Panc1 (cell line): ENCODE measurements around the gene SNX33. TPM values are rescaled to one million over a fixed set of nuclear protein-coding genes. Genes with fewer than 3 reads are reported as not detected.
"Not testable (repeated sequence)": the region's sequence is repeated elsewhere in the genome, so short reads cannot be mapped to it uniquely, and the experiment has no call there.

Experiments used
- ATAC-seq: fragments of 200-7000 bp; cut with Tn5 transposase; 2 replicates; pipeline ENCODE4 v1.9.1; 2020; ENCODE audit warnings: mild to moderate bottlenecking, moderate library complexity
- BruUV-seq: library from RNA; stranded (reverse); fragments of 400-500 nt; replicated peaks from 2 replicates; lab custom pipeline; 2021; lab: Mats Ljungman, UMichigan
- CTCF ChIA-PET: fragments of 300-600 bp; sonication (Branson Sonifier 250); formaldehyde crosslinking; loops from one replicate; lab custom pipeline; 2022; ENCODE audit warnings: antibody characterized with exemption; lab: Charles Lee
- POLR2A ChIA-PET: fragments of 300-600 bp; sonication (Branson Sonifier 250); formaldehyde crosslinking; loops from one replicate; lab custom pipeline; 2022; ENCODE audit warnings: antibody characterized with exemption; lab: Charles Lee
- DNase-seq: peaks from one replicate; pipeline ENCODE4 v3.0.0-alpha.2; 2010; ENCODE audit warnings: low read depth, low spot score
- H3K27ac ChIP-seq: 2 replicates; pipeline ENCODE4 v1.5.1; 2011; ENCODE audit warnings: mild to moderate bottlenecking, low read length, inconsistent platforms
- H3K27me3 ChIP-seq: fragments of 200-500 bp; sonication (Bioruptor generic); 2 replicates; pipeline ENCODE4 v1.6.0; 2014; ENCODE audit warnings: low read length, inconsistent platforms; ENCODE audit not compliant: control insufficient read depth, insufficient read depth
- H3K36me3 ChIP-seq: fragments of 200-500 bp; sonication (Bioruptor generic); 2 replicates; pipeline ENCODE4 v1.5.1; 2014; ENCODE audit warnings: inconsistent platforms, mild to moderate bottlenecking, low read length, moderate library complexity; ENCODE audit not compliant: control insufficient read depth, insufficient read depth
- H3K4me1 ChIP-seq: 2 replicates; pipeline ENCODE4 v1.5.1; 2011; ENCODE audit warnings: inconsistent platforms, mild to moderate bottlenecking, low read length, moderate library complexity; ENCODE audit not compliant: control insufficient read depth, insufficient read depth
- H3K4me3 ChIP-seq, 2 experiments: 2 replicates each; pipeline ENCODE4 v1.5.1; 2011 to 2012; ENCODE audit warnings: low read depth in 2 of 2, low read length in 2 of 2, mild to moderate bottlenecking in 2 of 2, inconsistent platforms in 1 of 2, moderate library complexity in 1 of 2
- H3K9me3 ChIP-seq: fragments of 200-500 bp; sonication (Bioruptor generic); 2 replicates; pipeline ENCODE4 v1.5.1; 2014; ENCODE audit warnings: low read depth, mild to moderate bottlenecking, inconsistent platforms, low read length, moderate library complexity; ENCODE audit not compliant: control insufficient read depth, insufficient read depth
- POLR2AphosphoS5 ChIP-seq: IDR thresholded peaks from 2 replicates; pipeline ENCODE4 v1.6.1; 2012; ENCODE audit warnings: mild to moderate bottlenecking, low read depth, low read length, moderate library complexity
- SIN3A ChIP-seq: IDR thresholded peaks from 2 replicates; pipeline ENCODE4 v1.6.1; 2012; ENCODE audit warnings: low read depth, mild to moderate bottlenecking, low read length, moderate library complexity, borderline replicate concordance; ENCODE audit not compliant: insufficient read depth
- TCF7L2 ChIP-seq: IDR thresholded peaks from 2 replicates; pipeline ENCODE4 v1.6.1; 2011; ENCODE audit warnings: mild to moderate bottlenecking, low read depth, low read length, inconsistent platforms
- in situ Hi-C: cut with HindIII; loops from 2 replicates; pipeline ENCODE4 v1.10.0; 2016; ENCODE audit warnings: low sequenced_read_pairs, low pct_unique_long_range_greater_than_20kb
- intact Hi-C: fragments of 100-400 bp; cut with micrococcal nuclease; formaldehyde crosslinking; loops from one replicate; pipeline ENCODE4 v1.10.0; 2022; ENCODE audit not compliant: unreplicated experiment
- total RNA-seq: library from RNA; stranded (reverse); gene quantifications from one replicate; pipeline ENCODE4 v1.2.1, GENCODE V29; 2021; ENCODE audit not compliant: unreplicated experiment
- TF ChIP-seq, protein P1 (sequence below): fragments of 450-650 bp; IDR thresholded peaks from 2 replicates; pipeline ENCODE4 v1.5.1; 2017; ENCODE audit warnings: mild to moderate bottlenecking
- TF ChIP-seq, protein P2 (sequence below), 2 experiments: IDR thresholded peaks; 2 replicates each; pipeline ENCODE4 v1.6.1; 2011 to 2012; ENCODE audit warnings: low read depth in 2 of 2, control low read depth in 1 of 2, low read length in 1 of 2, mild to moderate bottlenecking in 1 of 2, moderate library complexity in 1 of 2; ENCODE audit not compliant: insufficient read depth in 1 of 2

SNX33 gene
- total RNA-seq, 1 experiment from 2014 or later: 17.0 TPM

DNA sequence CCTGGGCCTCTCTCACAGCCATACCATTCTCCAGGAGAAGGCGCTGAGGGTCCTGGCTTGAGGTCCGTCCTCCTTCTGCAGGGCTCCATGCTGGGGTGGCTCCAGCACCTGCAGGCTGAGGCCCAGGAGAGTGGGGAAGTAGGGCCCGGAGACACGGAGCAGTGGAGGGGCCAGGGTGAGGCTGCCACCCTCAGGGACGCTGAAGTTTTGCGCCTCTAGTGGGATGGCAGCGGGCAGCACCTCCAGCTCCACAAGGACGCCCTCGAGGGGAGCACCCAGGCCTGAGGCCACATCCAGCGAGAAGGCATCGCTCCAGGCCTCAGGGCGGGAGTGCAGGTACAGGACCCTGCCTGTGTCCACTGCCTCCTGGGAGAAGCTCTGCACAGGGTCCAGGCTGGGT lies 37.5 kb downstream of the SNX33 start:
- POLR2A ChIA-PET: no interaction called here
- in situ Hi-C loops (no loop called here), intact Hi-C loops (loop anchor here (5.0 kb wide), 1 partner anchor 117 kb away; no protein-coding TSS in a partner anchor)
- Histone ChIP-seq H3K27me3 (no peaks in the 10 kb centered on the region), H3K27ac (no peak overlapping the region), H3K4me1 (no peaks in the 10 kb centered on the region), H3K36me3 (no peaks in the 10 kb centered on the region), H3K9me3 (no peaks in the 10 kb centered on the region), H3K4me3 (no peak overlapping the region)
- CTCF ChIA-PET: interaction anchor here (0.6 to 2.7 kb wide), 2 partner anchors 42 to 117 kb away, joined by 3 to 14 read pairs; no protein-coding TSS in a partner anchor
- ATAC-seq (no peak), DNase-seq (no peak)
- TF ChIP-seq, protein P1, sequence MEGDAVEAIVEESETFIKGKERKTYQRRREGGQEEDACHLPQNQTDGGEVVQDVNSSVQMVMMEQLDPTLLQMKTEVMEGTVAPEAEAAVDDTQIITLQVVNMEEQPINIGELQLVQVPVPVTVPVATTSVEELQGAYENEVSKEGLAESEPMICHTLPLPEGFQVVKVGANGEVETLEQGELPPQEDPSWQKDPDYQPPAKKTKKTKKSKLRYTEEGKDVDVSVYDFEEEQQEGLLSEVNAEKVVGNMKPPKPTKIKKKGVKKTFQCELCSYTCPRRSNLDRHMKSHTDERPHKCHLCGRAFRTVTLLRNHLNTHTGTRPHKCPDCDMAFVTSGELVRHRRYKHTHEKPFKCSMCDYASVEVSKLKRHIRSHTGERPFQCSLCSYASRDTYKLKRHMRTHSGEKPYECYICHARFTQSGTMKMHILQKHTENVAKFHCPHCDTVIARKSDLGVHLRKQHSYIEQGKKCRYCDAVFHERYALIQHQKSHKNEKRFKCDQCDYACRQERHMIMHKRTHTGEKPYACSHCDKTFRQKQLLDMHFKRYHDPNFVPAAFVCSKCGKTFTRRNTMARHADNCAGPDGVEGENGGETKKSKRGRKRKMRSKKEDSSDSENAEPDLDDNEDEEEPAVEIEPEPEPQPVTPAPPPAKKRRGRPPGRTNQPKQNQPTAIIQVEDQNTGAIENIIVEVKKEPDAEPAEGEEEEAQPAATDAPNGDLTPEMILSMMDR: no peak; the same call in 1 of the 2 replicates
- TF ChIP-seq TCF7L2 (no peak), POLR2AphosphoS5 (no peak), SIN3A (no peak)
- TF ChIP-seq, protein P2, sequence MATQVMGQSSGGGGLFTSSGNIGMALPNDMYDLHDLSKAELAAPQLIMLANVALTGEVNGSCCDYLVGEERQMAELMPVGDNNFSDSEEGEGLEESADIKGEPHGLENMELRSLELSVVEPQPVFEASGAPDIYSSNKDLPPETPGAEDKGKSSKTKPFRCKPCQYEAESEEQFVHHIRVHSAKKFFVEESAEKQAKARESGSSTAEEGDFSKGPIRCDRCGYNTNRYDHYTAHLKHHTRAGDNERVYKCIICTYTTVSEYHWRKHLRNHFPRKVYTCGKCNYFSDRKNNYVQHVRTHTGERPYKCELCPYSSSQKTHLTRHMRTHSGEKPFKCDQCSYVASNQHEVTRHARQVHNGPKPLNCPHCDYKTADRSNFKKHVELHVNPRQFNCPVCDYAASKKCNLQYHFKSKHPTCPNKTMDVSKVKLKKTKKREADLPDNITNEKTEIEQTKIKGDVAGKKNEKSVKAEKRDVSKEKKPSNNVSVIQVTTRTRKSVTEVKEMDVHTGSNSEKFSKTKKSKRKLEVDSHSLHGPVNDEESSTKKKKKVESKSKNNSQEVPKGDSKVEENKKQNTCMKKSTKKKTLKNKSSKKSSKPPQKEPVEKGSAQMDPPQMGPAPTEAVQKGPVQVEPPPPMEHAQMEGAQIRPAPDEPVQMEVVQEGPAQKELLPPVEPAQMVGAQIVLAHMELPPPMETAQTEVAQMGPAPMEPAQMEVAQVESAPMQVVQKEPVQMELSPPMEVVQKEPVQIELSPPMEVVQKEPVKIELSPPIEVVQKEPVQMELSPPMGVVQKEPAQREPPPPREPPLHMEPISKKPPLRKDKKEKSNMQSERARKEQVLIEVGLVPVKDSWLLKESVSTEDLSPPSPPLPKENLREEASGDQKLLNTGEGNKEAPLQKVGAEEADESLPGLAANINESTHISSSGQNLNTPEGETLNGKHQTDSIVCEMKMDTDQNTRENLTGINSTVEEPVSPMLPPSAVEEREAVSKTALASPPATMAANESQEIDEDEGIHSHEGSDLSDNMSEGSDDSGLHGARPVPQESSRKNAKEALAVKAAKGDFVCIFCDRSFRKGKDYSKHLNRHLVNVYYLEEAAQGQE (IDR thresholded peaks at IDR 0.05; ENCODE audit: insufficient read depth in 1 of 2, low read depth in 2 of 2, low read length in 1 of 2): no peak
- no TSS peak for BruUV-seq

GRCh38 chr15:75686212-75686642 lies 38.5 kb downstream of the SNX33 start:
- CTCF ChIA-PET: interaction anchor here (0.6 to 2.7 kb wide), 7 partner anchors 15 to 318 kb away, joined by 3 to 14 read pairs (median 3); no protein-coding TSS in a partner anchor
- H3K27me3 ChIP-seq, H3K4me1 ChIP-seq, H3K9me3 ChIP-seq, H3K4me3 ChIP-seq, DNase-seq, in situ Hi-C loops, H3K36me3 ChIP-seq, H3K27ac ChIP-seq, POLR2A ChIA-PET, BruUV-seq: not testable (repeated sequence)
- ATAC-seq: peak; percentile 83
- intact Hi-C loops: loop anchor here (5.0 kb wide), 1 partner anchor 116 kb away; no protein-coding TSS in a partner anchor
- TF ChIP-seq, protein P1: peak; percentile 84
